CD4-positive, alpha-beta memory T cell (primary cell): Measurements from ENCODE around the gene CABLES1. TPM values are rescaled to one million over a fixed set of nuclear protein-coding genes. Genes with fewer than 3 reads are reported as not detected.
"Not testable (repeated sequence)": the region's sequence is repeated elsewhere in the genome, so short reads cannot be mapped to it uniquely, and the experiment has no call there.

Source experiments
- CTCF ChIA-PET: fragments of 350-600 bp; sonication (Branson Sonifier 250); formaldehyde crosslinking; loops from one replicate; lab custom pipeline; 2021; ENCODE audit warnings: inconsistent platforms; ENCODE audit not compliant: partially characterized antibody; lab: Charles Lee
- POLR2A ChIA-PET: fragments of 350-600 bp; sonication (Branson Sonifier 250); formaldehyde crosslinking; loops from one replicate; lab custom pipeline; 2021; ENCODE audit not compliant: partially characterized antibody; lab: Charles Lee
- DNase-seq, 5 donors: peaks; one replicate each; pipeline versions ENCODE4 v3.0.0 to v3.0.0-alpha.2; 2020 to 2022; ENCODE audit warnings: mixed read lengths in 1 of 5
- H3K27ac ChIP-seq: one replicate; pipeline ENCODE4 v1.7.0; 2013; ENCODE audit warnings: low read depth, low read length
- H3K27me3 ChIP-seq: 2 replicates; pipeline ENCODE4 v1.7.0; 2013; ENCODE audit warnings: mild to moderate bottlenecking, low read length, moderate library complexity; ENCODE audit not compliant: insufficient read depth
- H3K36me3 ChIP-seq: 2 replicates; pipeline ENCODE4 v1.7.0; 2013; ENCODE audit warnings: mild to moderate bottlenecking, low read length, moderate library complexity; ENCODE audit not compliant: insufficient read depth
- H3K4me1 ChIP-seq: 2 replicates; pipeline ENCODE4 v1.7.0; 2013; ENCODE audit warnings: mild to moderate bottlenecking, low read length, moderate library complexity; ENCODE audit not compliant: insufficient read depth
- H3K4me3 ChIP-seq, 2 donors: one replicate each; pipeline ENCODE4 v1.7.0; 2013; ENCODE audit warnings: low read length in 2 of 2, mild to moderate bottlenecking in 1 of 2
- H3K9me3 ChIP-seq, 2 donors: one replicate each; pipeline ENCODE4 v1.7.0; 2013; ENCODE audit warnings: low read length in 2 of 2, control low read depth in 1 of 2; ENCODE audit not compliant: control insufficient read depth in 1 of 2
- H3K27ac Mint-ChIP-seq, 7 donors: one replicate each; pipeline ENCODE4 v1.8.0; 2020 to 2021; ENCODE audit warnings: mixed read lengths in 7 of 7, mild to moderate bottlenecking in 6 of 7, inconsistent platforms in 3 of 7, moderate library complexity in 3 of 7
- H3K27me3 Mint-ChIP-seq, 2 donors: one replicate each; pipeline ENCODE4 v1.8.0; 2020 to 2021; ENCODE audit warnings: mixed read lengths in 2 of 2
- H3K36me3 Mint-ChIP-seq, 2 donors: one replicate each; pipeline ENCODE4 v1.8.0; 2020 to 2021; ENCODE audit warnings: mixed read lengths in 2 of 2, inconsistent platforms in 1 of 2, mild to moderate bottlenecking in 1 of 2
- H3K4me1 Mint-ChIP-seq, 4 donors: one replicate each; pipeline ENCODE4 v1.8.0; 2020 to 2021; ENCODE audit warnings: mixed read lengths in 4 of 4, mild to moderate bottlenecking in 1 of 4
- H3K4me3 Mint-ChIP-seq, 8 donors: one replicate each; pipeline ENCODE4 v1.8.0; 2020 to 2021; ENCODE audit warnings: mixed read lengths in 8 of 8, mild to moderate bottlenecking in 7 of 8, moderate library complexity in 6 of 8, inconsistent platforms in 3 of 8
- H3K9me3 Mint-ChIP-seq, 8 donors: one replicate each; pipeline ENCODE4 v1.8.0; 2020 to 2021; ENCODE audit warnings: mixed read lengths in 8 of 8, mild to moderate bottlenecking in 5 of 8, inconsistent platforms in 3 of 8, moderate library complexity in 1 of 8
- intact Hi-C: fragments of 100-400 bp; cut with micrococcal nuclease; formaldehyde crosslinking; loops from one replicate; pipeline ENCODE4 v1.15.1; 2023
- polyA plus RNA-seq, 2 donors: library from polyadenylated mRNA; unstranded; fragments of 300-500 nt; fragmentation: Illumina TruSeq; gene quantifications; one replicate each; pipeline ENCODE4 v1.2.3, GENCODE V29; 2021
- total RNA-seq, 2 experiments: library from RNA; stranded (reverse); gene quantifications; one replicate each; pipeline ENCODE4 v1.2.3, GENCODE V29; 2021

CABLES1 gene
- total and polyA plus RNA-seq, 4 experiments from 2014 or later, result 0.15 TPM; not detected in 3

DNA sequence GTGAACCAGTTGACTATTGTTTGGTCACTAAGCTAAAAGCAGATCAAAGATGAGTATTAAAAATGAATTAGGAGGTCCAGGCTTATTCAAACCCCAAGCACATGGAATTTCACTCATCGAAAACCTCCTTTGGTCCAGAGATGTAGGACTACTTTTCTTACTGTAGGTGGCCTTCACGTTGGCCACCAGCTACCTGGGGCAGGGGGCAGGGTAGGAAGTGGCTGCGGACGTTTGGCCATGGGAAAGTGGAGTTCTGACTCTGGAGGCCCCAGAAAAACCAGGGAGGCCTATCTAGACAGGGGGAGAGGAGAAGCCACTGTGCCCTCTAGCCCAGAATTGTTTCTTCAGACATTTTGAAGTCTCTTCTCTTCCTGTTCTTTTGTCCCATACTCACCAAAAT is 31.8 kb upstream of the CABLES1 start:
- H3K4me3 Mint-ChIP-seq, result no peak overlapping the region
- intact Hi-C loops, result no loop called here

DNA sequence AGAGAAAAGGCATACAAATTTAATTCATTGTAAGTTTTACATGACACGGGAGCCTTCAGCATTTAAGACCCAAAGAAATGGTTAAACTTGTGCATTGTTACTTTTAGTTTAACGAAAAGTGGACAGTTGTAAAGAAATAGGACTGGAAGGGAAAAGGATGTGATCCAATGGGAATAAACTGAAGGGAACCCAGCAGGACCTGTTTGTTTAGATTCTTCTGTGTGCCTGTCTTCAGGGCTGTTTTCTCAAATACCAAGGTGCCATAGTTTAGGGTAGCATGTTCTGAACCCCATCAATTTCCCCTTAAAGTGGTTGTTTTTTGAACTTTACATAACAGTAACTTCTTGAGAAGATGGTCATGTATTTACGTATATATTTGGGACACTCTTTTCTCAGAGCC is 30.3 kb upstream of the CABLES1 start:
- POLR2A ChIA-PET, result no interaction called here
- no peak overlapping the region for H3K4me3 Mint-ChIP-seq
- H3K36me3 Mint-ChIP-seq, result no peaks in the 10 kb centered on the region
- no peak for DNase-seq
- Histone ChIP-seq H3K4me3 (no peak overlapping the region), H3K27me3 (no peaks in the 10 kb centered on the region), H3K27ac (no peak overlapping the region), H3K9me3 (no peaks in the 10 kb centered on the region), H3K4me1 (no peaks in the 10 kb centered on the region), H3K36me3 (no peaks in the 10 kb centered on the region)
- H3K27me3 Mint-ChIP-seq, result peaks cover 0 to 2% of the 10 kb centered on the region in 2 donors
- H3K27ac Mint-ChIP-seq, result no peak overlapping the region
- intact Hi-C loops, result no loop called here
- H3K9me3 Mint-ChIP-seq, result no peaks in the 10 kb centered on the region
- CTCF ChIA-PET, result interaction anchor here (0.7 kb wide), 1 partner anchor 328 kb away, joined by 3 read pairs; no protein-coding TSS in a partner anchor
- no peaks in the 10 kb centered on the region for H3K4me1 Mint-ChIP-seq

More for the DNA sequence above, 31.8 kb upstream of the CABLES1 start:
- CTCF ChIA-PET, result interaction anchor here (1.2 kb wide), 1 partner anchor 308 kb away, joined by 4 read pairs; no protein-coding TSS in a partner anchor
- Histone ChIP-seq H3K4me3 (no peak overlapping the region), H3K27me3 (no peaks in the 10 kb centered on the region), H3K36me3 (no peaks in the 10 kb centered on the region), H3K27ac (no peak overlapping the region), H3K4me1 (no peaks in the 10 kb centered on the region), H3K9me3 (no peaks in the 10 kb centered on the region)
- Mint-ChIP-seq H3K4me1 (no peaks in the 10 kb centered on the region), H3K36me3 (no peaks in the 10 kb centered on the region), H3K9me3 (no peaks in the 10 kb centered on the region), H3K27ac (peak overlapping the region in 1 of 7 donors; percentile 36), H3K27me3 (peaks cover 0 to 2% of the 10 kb centered on the region in 2 donors)
- POLR2A ChIA-PET, result no interaction called here
- DNase-seq, result no peak

DNA sequence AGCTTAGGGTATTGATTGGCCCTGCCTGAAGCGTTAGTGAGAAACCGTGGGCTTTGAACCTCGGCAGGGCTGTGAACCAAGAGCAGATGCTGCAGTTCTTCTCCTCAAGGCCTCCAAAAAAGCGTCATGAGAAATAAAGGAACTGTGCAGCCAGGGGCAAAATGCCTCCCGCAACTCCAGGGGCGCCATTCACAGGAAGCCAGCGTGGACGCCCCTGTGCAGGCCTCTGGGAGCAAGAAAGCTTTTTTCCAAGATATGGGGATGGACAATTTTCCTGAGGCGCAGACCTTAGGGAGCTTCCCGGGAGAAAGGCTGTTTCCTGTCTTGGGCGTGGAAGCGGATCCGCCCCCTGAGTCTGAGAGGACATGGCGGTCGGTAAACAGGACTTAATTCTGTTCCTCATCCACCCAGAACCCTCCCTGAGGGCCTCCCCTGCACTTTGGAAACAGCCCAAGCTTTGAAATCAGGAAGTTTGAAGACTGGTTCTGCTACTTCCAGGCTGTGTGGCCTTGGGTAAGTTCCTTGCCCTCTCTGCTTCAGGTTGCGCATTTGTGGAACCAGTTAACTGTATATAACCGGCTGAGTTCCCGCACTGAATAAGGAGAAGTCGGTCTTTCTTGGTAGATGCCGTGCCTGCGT is 29.6 kb upstream of the CABLES1 start:
- H3K27ac Mint-ChIP-seq, result no peak overlapping the region
- no peaks in the 10 kb centered on the region for H3K4me1 ChIP-seq
- CTCF ChIA-PET, result interaction anchor here (1.1 kb wide), 1 partner anchor 25 kb away, joined by 3 read pairs; no protein-coding TSS in a partner anchor

DNA sequence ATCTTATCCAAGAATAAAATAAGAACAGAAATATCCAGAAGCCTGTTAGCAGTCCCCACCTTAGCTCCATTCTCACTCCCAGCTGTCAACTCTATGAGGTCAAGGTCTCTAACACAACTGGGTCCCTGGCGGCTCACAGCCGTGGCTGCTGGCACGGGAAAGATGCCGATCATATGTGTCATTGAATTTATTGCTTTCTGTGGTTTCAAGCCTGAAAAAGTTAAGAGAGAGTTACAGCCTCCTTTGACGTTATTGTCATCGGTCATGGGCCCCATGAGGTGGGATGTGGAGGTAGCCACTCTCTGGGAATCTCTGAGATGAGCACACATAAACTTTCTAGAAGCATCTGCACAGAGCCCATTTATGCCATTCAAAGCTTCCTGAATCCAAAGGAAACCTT is 28.7 kb upstream of the CABLES1 start:
- H3K36me3 Mint-ChIP-seq, result peaks cover 0 to 4% of the 10 kb centered on the region in 2 donors
- H3K27me3 Mint-ChIP-seq, result peaks cover 0 to 2% of the 10 kb centered on the region in 2 donors
- H3K4me1 Mint-ChIP-seq, result no peaks in the 10 kb centered on the region
- Histone ChIP-seq H3K27me3 (no peaks in the 10 kb centered on the region), H3K4me1 (no peaks in the 10 kb centered on the region), H3K27ac (no peak overlapping the region), H3K4me3 (no peak overlapping the region), H3K36me3 (no peaks in the 10 kb centered on the region), H3K9me3 (no peaks in the 10 kb centered on the region)
- DNase-seq, result no peak
- peak overlapping the region in 1 of 7 donors; percentile 25 for H3K27ac Mint-ChIP-seq
- intact Hi-C loops, result no loop called here
- H3K4me3 Mint-ChIP-seq, result no peak overlapping the region
- ChIA-PET POLR2A (no interaction called here), CTCF (interaction anchor here (1.1 kb wide), 1 partner anchor 24 kb away, joined by 3 read pairs; no protein-coding TSS in a partner anchor)
- H3K9me3 Mint-ChIP-seq, result peaks cover 0 to 6% (median 0%) of the 10 kb centered on the region in 8 donors

More for the DNA sequence above, 29.6 kb upstream of the CABLES1 start:
- H3K4me3 Mint-ChIP-seq, result no peak overlapping the region
- intact Hi-C loops, result no loop called here
- Histone ChIP-seq H3K36me3 (no peaks in the 10 kb centered on the region), H3K27ac (no peak overlapping the region), H3K9me3 (no peaks in the 10 kb centered on the region), H3K27me3 (no peaks in the 10 kb centered on the region), H3K4me3 (no peak overlapping the region)
- H3K27me3 Mint-ChIP-seq, result peaks cover 0 to 2% of the 10 kb centered on the region in 2 donors
- H3K9me3 Mint-ChIP-seq, result no peaks in the 10 kb centered on the region
- H3K4me1 Mint-ChIP-seq, result no peaks in the 10 kb centered on the region
- H3K36me3 Mint-ChIP-seq, result no peaks in the 10 kb centered on the region
- POLR2A ChIA-PET, result no interaction called here
- no peak for DNase-seq

DNA sequence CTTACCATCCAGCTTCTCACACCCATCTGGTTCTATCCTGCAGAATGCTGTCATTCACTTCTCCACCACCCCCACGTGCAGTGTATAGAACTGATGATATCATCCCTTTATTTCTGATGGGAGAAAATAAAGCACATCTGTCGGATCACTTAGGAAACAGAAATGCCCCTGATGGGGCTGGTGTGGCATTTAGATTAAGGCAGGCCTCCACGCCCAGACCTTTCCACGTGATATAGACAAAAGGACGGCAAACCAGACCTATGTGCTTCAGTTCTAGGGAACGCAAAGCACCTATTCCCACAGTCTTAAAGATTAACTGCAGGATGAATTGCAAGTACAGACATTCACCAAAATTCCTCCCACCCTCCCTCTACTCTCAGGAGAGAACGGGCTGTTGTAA is 27.6 kb upstream of the CABLES1 start:
- H3K9me3 Mint-ChIP-seq, result peaks cover 0 to 6% (median 4%) of the 10 kb centered on the region in 8 donors
- Histone ChIP-seq H3K4me1 (no peaks in the 10 kb centered on the region), H3K4me3 (no peak overlapping the region), H3K36me3 (no peaks in the 10 kb centered on the region), H3K27ac (no peak overlapping the region), H3K9me3 (no peaks in the 10 kb centered on the region), H3K27me3 (no peaks in the 10 kb centered on the region)
- CTCF ChIA-PET, result no interaction called here
- H3K36me3 Mint-ChIP-seq, result peaks cover 0 to 4% of the 10 kb centered on the region in 2 donors
- H3K4me1 Mint-ChIP-seq, result no peaks in the 10 kb centered on the region
- POLR2A ChIA-PET, result no interaction called here
- H3K27ac Mint-ChIP-seq, result peak overlapping the region in 1 of 7 donors; percentile 64
- intact Hi-C loops, result no loop called here
- peaks cover 0 to 2% of the 10 kb centered on the region in 2 donors for H3K27me3 Mint-ChIP-seq
- DNase-seq, result no peak
- no peak overlapping the region for H3K4me3 Mint-ChIP-seq

DNA sequence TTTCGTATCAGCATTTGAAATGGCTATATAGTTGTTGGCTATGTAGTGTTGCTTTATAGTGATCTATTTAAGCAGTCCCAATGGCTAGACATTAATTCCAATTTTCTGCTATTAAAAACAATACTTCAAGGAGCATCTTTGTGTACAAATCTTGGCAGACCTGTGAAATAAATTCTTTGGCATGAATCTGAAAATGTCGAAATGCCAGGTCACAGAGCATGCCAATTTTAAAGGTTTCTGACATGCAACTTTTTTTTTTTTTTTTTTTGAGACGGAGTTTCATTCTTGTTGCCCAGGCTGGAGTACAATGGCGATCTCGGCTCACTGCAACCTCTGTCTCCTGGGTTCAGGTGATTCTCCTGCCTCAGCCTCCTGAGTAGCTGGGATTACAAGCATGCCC is 26.8 kb upstream of the CABLES1 start:
- POLR2A ChIA-PET, result no interaction called here
- Histone ChIP-seq H3K27ac (no peak overlapping the region), H3K36me3 (no peaks in the 10 kb centered on the region), H3K27me3 (no peaks in the 10 kb centered on the region), H3K4me1 (no peaks in the 10 kb centered on the region), H3K9me3 (no peaks in the 10 kb centered on the region), H3K4me3 (no peak overlapping the region)
- H3K27me3 Mint-ChIP-seq, result peaks cover 0 to 3% of the 10 kb centered on the region in 2 donors
- intact Hi-C loops, result no loop called here
- no peak for DNase-seq
- CTCF ChIA-PET, result no interaction called here
- no peak overlapping the region for H3K27ac Mint-ChIP-seq
- H3K4me1 Mint-ChIP-seq, result no peaks in the 10 kb centered on the region
- H3K36me3 Mint-ChIP-seq, result peaks cover 0 to 4% of the 10 kb centered on the region in 2 donors
- no peak overlapping the region for H3K4me3 Mint-ChIP-seq
- H3K9me3 Mint-ChIP-seq, result peaks cover 2 to 6% (median 4%) of the 10 kb centered on the region in 8 donors

DNA sequence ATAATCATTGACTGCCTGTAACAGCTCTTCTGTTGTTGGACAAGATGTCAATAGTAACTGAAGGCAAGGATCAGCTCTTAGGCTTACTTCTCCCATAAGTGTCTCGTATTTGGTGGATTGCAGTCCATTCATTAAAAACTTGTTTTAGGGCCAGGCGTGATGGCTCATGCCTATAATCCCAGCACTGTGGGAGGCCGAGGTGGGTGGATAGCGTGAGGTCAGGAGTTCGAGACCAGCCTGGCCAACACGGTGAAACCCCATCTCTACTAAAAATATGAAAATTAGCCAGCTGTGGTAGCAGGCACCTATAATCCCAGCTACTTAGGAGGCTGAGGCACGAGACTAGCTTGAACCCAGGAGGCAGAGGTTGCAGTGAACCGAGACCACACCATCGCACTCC is 26.1 kb upstream of the CABLES1 start:
- H3K27ac Mint-ChIP-seq, intact Hi-C loops, H3K4me3 Mint-ChIP-seq, H3K27me3 Mint-ChIP-seq, H3K9me3 Mint-ChIP-seq, H3K27me3 ChIP-seq, H3K36me3 ChIP-seq, H3K4me1 Mint-ChIP-seq, H3K4me1 ChIP-seq, H3K9me3 ChIP-seq, DNase-seq, H3K4me3 ChIP-seq, CTCF ChIA-PET, H3K27ac ChIP-seq, H3K36me3 Mint-ChIP-seq, POLR2A ChIA-PET: not testable (repeated sequence)
